PC-9 (cell line): ENCODE results near the gene LY86. TPM values are rescaled to one million over a fixed set of nuclear protein-coding genes. Genes with fewer than 3 reads are reported as not detected.
A peak's percentile ranks its signal among the peaks of the same experiment; 100 is the strongest.

Experiments used
- BruUV-seq: library from RNA; stranded (reverse); fragments of 400-500 nt; replicated peaks from 2 replicates; lab custom pipeline; 2021; lab: Mats Ljungman, UMichigan
- CTCF ChIA-PET: fragments of 300-600 bp; sonication (Branson Sonifier 250); formaldehyde crosslinking; loops from one replicate; lab custom pipeline; 2022; ENCODE audit warnings: antibody characterized with exemption; lab: Charles Lee
- POLR2A ChIA-PET: fragments of 300-600 bp; sonication (Branson Sonifier 250); formaldehyde crosslinking; loops from one replicate; lab custom pipeline; 2022; ENCODE audit warnings: antibody characterized with exemption; ENCODE audit not compliant: unreplicated experiment; lab: Charles Lee
- DNase-seq, 2 experiments: peaks; one replicate each; pipeline versions ENCODE4 v3.0.0 to v3.0.0-alpha.2; 2015 to 2022; ENCODE audit warnings: mixed read lengths in 1 of 2
- H2AFZ ChIP-seq: fragments of 200-600 bp; sonication (generic); 2 replicates; pipeline ENCODE4 v1.8.1; 2017; ENCODE audit warnings: antibody characterized with exemption
- H3F3A ChIP-seq: fragments of 200-600 bp; sonication (generic); 2 replicates; pipeline ENCODE4 v1.8.1; 2017; ENCODE audit warnings: antibody characterized with exemption, mild to moderate bottlenecking, low read depth; ENCODE audit not compliant: insufficient read depth
- H3K27ac ChIP-seq: fragments of 200-600 bp; sonication (generic); 2 replicates; pipeline ENCODE4 v1.6.1; 2016; ENCODE audit warnings: mixed run types
- H3K27me3 ChIP-seq: fragments of 200-600 bp; sonication (generic); 2 replicates; pipeline ENCODE4 v1.6.1; 2016; ENCODE audit warnings: low read depth, mixed run types; ENCODE audit not compliant: insufficient read depth
- H3K36me3 ChIP-seq: fragments of 200-600 bp; sonication (generic); 2 replicates; pipeline ENCODE4 v1.6.1; 2016; ENCODE audit warnings: low read depth, mixed run types
- H3K4me1 ChIP-seq: fragments of 200-600 bp; sonication (generic); replicated peaks from 2 replicates; pipeline ENCODE4 v1.6.1; 2016; ENCODE audit warnings: mixed run types; ENCODE audit not compliant: insufficient read depth
- H3K4me2 ChIP-seq: fragments of 200-600 bp; sonication (generic); 2 replicates; pipeline ENCODE4 v1.6.1; 2017; ENCODE audit warnings: mixed run types
- H3K4me3 ChIP-seq: fragments of 200-600 bp; sonication (generic); 2 replicates; pipeline ENCODE4 v1.6.1; 2016; ENCODE audit warnings: mixed run types
- H3K79me2 ChIP-seq: fragments of 200-600 bp; sonication (generic); 2 replicates; pipeline ENCODE4 v1.6.1; 2017; ENCODE audit warnings: low read depth, mixed run types
- H3K9me2 ChIP-seq: fragments of 200-600 bp; sonication (generic); 2 replicates; pipeline ENCODE4 v1.8.1; 2017; ENCODE audit warnings: mild to moderate bottlenecking; ENCODE audit not compliant: insufficient read depth
- H3K9me3 ChIP-seq: fragments of 200-600 bp; sonication (generic); 2 replicates; pipeline ENCODE4 v1.8.1; 2016; ENCODE audit warnings: low read depth; ENCODE audit not compliant: insufficient read depth
- H4K20me1 ChIP-seq: fragments of 200-600 bp; sonication (generic); 2 replicates; pipeline ENCODE4 v1.8.1; 2017; ENCODE audit not compliant: insufficient read depth
- EZH2 ChIP-seq: fragments of 200-600 bp; sonication (generic); IDR thresholded peaks from 2 replicates; pipeline ENCODE4 v1.8.0; 2017; ENCODE audit warnings: antibody characterized with exemption, low read depth
- intact Hi-C: fragments of 100-400 bp; cut with micrococcal nuclease; formaldehyde crosslinking; loops from one replicate; pipeline ENCODE4 v1.10.0; 2022; ENCODE audit not compliant: unreplicated experiment
- total RNA-seq: library from RNA; stranded (reverse); gene quantifications from 2 replicates; pipeline ENCODE4 v1.2.3, GENCODE V29; 2021
- TF ChIP-seq, protein P1 (sequence below): fragments of 200-600 bp; sonication (generic); conservative IDR thresholded peaks from 2 replicates; pipeline ENCODE4 v1.6.1; 2017; ENCODE audit warnings: mixed run types, antibody characterized with exemption, mild to moderate bottlenecking, moderate library complexity

LY86 gene
- total RNA-seq, 1 experiment from 2014 or later = not detected

DNA sequence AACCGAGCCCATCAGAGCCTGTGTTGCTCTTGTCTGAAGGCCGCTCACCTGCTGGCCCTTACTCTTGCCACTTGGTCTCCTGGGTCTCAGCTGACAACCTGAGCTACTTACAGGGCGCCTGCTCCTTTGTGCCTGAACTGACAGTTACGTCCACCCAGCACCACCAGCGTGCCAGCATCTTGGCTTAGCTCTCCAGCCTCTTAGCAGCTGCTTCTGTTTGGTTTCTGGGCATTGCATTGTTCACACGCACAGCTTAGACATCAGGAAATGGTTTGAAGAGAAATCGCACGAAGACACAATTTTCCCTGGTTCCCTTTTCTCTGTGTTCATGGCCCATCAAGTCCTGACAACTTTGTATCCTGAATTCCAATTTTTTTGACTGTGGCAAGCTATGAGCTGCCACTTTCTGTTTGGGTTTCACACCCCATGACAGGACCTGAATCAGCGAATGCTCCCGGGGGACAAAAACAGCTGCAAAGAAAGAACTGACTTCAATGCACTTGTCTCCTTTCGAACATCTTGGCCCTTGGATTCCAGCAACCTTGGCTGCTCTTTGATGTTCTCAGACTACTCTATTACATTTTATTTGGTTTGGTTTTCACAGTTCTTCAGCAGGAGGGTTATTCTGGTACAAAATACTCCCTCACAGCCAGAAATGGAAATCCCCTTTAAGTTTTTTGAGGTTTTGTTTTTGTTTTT, 45.2 kb upstream of the LY86 start:
- no peak for DNase-seq
- intact Hi-C loops = loop anchor here (10.0 kb wide), 1 partner anchor 1319 kb away; no protein-coding TSS in a partner anchor
- Histone ChIP-seq H3K4me2 (no peak overlapping the region), H4K20me1 (no peaks in the 10 kb centered on the region), H2AFZ (no peak overlapping the region), H3K9me3 (no peaks in the 10 kb centered on the region), H3K27me3 (peaks cover 12% of the 10 kb centered on the region), H3K79me2 (no peaks in the 10 kb centered on the region), H3F3A (no peaks in the 10 kb centered on the region), H3K4me1 (no peaks in the 10 kb centered on the region), H3K36me3 (no peaks in the 10 kb centered on the region), H3K27ac (no peak overlapping the region), H3K9me2 (no peaks in the 10 kb centered on the region), H3K4me3 (no peak overlapping the region)
- POLR2A ChIA-PET = no interaction called here
- TF ChIP-seq, protein P1, sequence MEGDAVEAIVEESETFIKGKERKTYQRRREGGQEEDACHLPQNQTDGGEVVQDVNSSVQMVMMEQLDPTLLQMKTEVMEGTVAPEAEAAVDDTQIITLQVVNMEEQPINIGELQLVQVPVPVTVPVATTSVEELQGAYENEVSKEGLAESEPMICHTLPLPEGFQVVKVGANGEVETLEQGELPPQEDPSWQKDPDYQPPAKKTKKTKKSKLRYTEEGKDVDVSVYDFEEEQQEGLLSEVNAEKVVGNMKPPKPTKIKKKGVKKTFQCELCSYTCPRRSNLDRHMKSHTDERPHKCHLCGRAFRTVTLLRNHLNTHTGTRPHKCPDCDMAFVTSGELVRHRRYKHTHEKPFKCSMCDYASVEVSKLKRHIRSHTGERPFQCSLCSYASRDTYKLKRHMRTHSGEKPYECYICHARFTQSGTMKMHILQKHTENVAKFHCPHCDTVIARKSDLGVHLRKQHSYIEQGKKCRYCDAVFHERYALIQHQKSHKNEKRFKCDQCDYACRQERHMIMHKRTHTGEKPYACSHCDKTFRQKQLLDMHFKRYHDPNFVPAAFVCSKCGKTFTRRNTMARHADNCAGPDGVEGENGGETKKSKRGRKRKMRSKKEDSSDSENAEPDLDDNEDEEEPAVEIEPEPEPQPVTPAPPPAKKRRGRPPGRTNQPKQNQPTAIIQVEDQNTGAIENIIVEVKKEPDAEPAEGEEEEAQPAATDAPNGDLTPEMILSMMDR = no peak
- no peak for TF ChIP-seq EZH2
- CTCF ChIA-PET = no interaction called here
- BruUV-seq = no TSS peak

DNA sequence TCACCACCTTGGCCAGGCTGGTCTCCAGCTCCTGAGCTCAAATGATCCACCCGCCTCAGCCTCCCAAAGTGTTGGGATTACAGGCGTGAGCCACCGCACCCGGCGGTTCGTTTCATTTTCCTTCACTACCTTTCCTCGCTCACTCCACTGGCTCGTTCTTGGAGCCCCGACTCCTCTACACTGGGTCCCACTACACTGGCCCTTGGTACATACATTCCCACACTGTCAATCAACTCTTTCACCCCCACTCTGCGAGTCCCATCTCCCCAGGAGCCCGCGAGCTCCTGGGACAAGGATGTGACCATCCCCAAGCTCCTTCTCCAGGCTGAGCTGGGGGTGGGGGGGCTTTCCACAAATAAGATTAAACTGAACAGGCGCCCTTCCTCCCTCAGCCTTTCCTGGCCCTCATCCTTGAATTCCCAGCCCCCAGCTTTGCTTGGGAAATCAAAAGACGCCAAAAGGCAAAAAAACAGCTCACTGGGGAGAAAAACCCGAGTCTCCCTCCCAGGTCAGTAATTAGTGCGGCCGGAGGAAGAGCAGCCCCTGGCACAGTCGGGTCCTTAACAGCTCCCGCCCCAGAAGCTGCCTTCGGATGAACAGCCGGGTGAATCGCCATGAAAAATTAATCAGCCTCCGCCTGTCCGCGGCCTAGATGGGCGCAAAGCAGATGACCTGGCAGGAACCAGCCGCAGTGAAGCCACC, 42.8 kb upstream of the LY86 start:
- Histone ChIP-seq H3K27me3 (peaks cover 17% of the 10 kb centered on the region), H3K4me3 (no peak overlapping the region), H3K9me2 (no peaks in the 10 kb centered on the region), H3K9me3 (no peaks in the 10 kb centered on the region), H3F3A (no peaks in the 10 kb centered on the region), H2AFZ (no peak overlapping the region), H3K79me2 (no peaks in the 10 kb centered on the region), H3K4me2 (no peak overlapping the region), H3K4me1 (no peaks in the 10 kb centered on the region), H4K20me1 (no peaks in the 10 kb centered on the region), H3K36me3 (no peaks in the 10 kb centered on the region), H3K27ac (no peak overlapping the region)
- ChIA-PET CTCF (no interaction called here), POLR2A (no interaction called here)
- no TSS peak for BruUV-seq
- no peak for DNase-seq
- TF ChIP-seq EZH2 = no peak
- TF ChIP-seq, protein P1 = no peak
- intact Hi-C loops = loop anchor here (2.0 to 10.0 kb wide), 3 partner anchors 1143 to 1403 kb away; no protein-coding TSS in a partner anchor

DNA sequence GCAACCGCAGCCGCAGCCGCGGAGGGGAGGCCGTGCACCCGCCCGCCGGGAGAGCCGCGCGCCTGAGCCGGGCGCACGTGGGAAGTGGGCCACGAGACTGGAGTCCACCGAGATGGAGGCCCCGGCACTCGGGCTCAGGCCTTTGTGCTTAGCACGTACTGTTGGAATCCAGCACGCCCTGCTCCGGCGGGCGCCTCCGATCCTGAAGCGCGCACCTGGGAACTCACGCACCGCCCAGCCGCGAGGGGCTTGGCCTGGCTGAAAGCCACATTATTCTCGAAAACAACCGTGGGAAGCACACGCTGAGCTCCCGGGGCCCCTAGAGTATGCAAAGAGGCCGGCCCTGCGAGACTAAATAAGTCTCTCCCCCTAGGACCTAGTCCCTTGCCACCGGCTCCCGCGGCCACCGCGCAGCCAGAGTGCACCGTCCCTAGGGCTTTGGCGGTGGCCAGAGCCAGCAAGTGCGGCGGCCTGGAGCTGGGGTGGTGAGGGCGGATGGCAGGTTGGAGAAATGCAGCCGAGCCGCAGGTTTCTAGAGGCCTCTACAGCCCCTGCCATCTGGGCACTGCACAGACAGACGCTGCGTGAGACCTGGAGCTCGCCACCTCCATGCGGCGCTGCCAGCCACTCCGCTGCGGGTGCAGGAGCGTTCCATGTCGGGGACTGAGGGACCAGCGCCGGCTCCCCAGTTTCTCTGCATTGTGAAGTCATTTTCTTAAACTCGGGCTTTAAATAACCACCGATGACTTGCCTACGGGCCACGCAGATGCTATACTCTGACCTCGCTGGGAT, 42.0 kb upstream of the LY86 start:
- peak overlapping the region; percentile 0; the same call in 1 of the 2 replicates for H3K4me3 ChIP-seq
- peak in 1 of 2 experiments; percentile 5 for DNase-seq
- intact Hi-C loops = loop anchor here (1.0 to 10.0 kb wide), 5 partner anchors 489 to 1404 kb away; no protein-coding TSS in a partner anchor
- H4K20me1 ChIP-seq = no peaks in the 10 kb centered on the region
- H3K27ac ChIP-seq = no peak overlapping the region
- no peaks in the 10 kb centered on the region for H3K9me2 ChIP-seq
- H3K4me1 ChIP-seq = no peaks in the 10 kb centered on the region
- peaks cover 17% of the 10 kb centered on the region for H3K27me3 ChIP-seq
- no peaks in the 10 kb centered on the region for H3K9me3 ChIP-seq
- H3K36me3 ChIP-seq = no peaks in the 10 kb centered on the region
- H3K4me2 ChIP-seq = peak overlapping the region; percentile 56
- BruUV-seq = no TSS peak
- no peaks in the 10 kb centered on the region for H3K79me2 ChIP-seq
- no peak overlapping the region for H2AFZ ChIP-seq
- H3F3A ChIP-seq = no peaks in the 10 kb centered on the region
- ChIA-PET POLR2A (no interaction called here), CTCF (interaction anchor here (0.7 kb wide), 1 partner anchor 1123 kb away, joined by 3 read pairs; no protein-coding TSS in a partner anchor)
- TF ChIP-seq, protein P1 = no peak
- TF ChIP-seq EZH2 = no peak
